HEK293 (cell line): Measurements from ENCODE around the gene ZSWIM7.

Source experiments
- YY1 ChIP-seq: fragments of 450-650 bp; formaldehyde crosslinking; IDR thresholded peaks from 2 replicates; pipeline ENCODE4 v1.5.1; 2018; ENCODE audit warnings: missing biosample characterization, missing genetic modification characterization
- ZNF274 ChIP-seq, 2 experiments: fragments of 200-500 bp in 1 of 2; fragments of 450-650 bp in 1 of 2; sonication (Bioruptor generic) in 1 of 2; formaldehyde crosslinking in 1 of 2; IDR thresholded peaks; 2 replicates each; pipeline versions ENCODE4 v1.5.1 to v1.6.1; 2014 to 2016; ENCODE audit warnings: borderline replicate concordance in 1 of 2, inconsistent platforms in 1 of 2, low read length in 1 of 2, missing biosample characterization in 1 of 2, missing genetic modification characterization in 1 of 2
- ZNF549 ChIP-seq: fragments of 450-650 bp; IDR thresholded peaks from 2 replicates; pipeline ENCODE4 v1.5.1; 2018; ENCODE audit warnings: missing biosample characterization, missing genetic modification characterization, mild to moderate bottlenecking, inconsistent platforms, moderate library complexity
- TF ChIP-seq, protein P1 (sequence below): fragments of 450-650 bp; formaldehyde crosslinking; IDR thresholded peaks from 2 replicates; pipeline ENCODE4 v1.5.1; 2016; ENCODE audit warnings: missing biosample characterization, missing genetic modification characterization

DNA sequence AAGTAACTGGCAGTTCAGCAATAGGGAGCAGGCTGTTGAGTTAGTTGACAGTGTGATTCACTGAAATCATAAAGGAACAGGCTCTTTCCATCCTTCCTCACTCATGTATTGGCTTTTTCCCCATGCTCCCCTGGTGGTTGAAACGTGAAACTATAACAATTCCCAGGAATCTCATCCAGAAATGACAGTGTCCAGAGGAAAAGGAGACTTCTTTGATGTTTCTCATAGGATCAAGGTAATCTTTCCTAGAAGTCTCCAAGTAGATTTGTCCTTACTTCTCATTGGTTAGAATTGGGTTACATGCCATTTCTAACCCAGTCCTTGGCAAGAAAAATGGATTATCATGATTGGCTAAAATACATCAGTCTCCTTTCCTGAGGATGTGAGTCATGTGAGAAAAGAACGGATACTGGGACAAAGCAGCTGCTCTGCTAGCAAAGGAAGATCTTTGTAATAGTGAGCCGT lies 14.5 kb upstream of the ZSWIM7 start:
- no peak for TF ChIP-seq ZNF274 (IDR thresholded peaks at IDR 0.05; ENCODE audit: low read length)
- TF ChIP-seq ZNF274 (tag by site-specific recombination; IDR thresholded peaks at IDR 0.05; ENCODE audit: borderline replicate concordance): no peak
- no peak for TF ChIP-seq ZNF549 (tag by site-specific recombination)
- TF ChIP-seq, protein P1, sequence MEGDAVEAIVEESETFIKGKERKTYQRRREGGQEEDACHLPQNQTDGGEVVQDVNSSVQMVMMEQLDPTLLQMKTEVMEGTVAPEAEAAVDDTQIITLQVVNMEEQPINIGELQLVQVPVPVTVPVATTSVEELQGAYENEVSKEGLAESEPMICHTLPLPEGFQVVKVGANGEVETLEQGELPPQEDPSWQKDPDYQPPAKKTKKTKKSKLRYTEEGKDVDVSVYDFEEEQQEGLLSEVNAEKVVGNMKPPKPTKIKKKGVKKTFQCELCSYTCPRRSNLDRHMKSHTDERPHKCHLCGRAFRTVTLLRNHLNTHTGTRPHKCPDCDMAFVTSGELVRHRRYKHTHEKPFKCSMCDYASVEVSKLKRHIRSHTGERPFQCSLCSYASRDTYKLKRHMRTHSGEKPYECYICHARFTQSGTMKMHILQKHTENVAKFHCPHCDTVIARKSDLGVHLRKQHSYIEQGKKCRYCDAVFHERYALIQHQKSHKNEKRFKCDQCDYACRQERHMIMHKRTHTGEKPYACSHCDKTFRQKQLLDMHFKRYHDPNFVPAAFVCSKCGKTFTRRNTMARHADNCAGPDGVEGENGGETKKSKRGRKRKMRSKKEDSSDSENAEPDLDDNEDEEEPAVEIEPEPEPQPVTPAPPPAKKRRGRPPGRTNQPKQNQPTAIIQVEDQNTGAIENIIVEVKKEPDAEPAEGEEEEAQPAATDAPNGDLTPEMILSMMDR (tag by site-specific recombination): no peak
- no peak for TF ChIP-seq YY1 (tag by site-specific recombination)
